Stimulated activated CD4-positive, alpha-beta T cell treated with anti-CD3 and anti-CD28 coated beads, Interleukin-4, amount 100 ng/mL, for 4 hours (primary cell): ENCODE results near the gene PDP2.

Experiments
- DNase-seq, 2 experiments: peaks; one replicate each; pipeline ENCODE4 v3.0.0-alpha.2; 2020

Gene PDP2

GRCh38 chr16:66880288-66881013, at the start of gene PDP2:
Gene PDP2 (plus strand): TSS chr16:66880515. CDS start chr16:66884285, 3,770 bp downstream.
- DNase-seq: peak; percentile 84 to 87

GRCh38 chr16:66832190-66832589, 48.1 kb upstream of the PDP2 start:
- DNase-seq: no peak

DNA sequence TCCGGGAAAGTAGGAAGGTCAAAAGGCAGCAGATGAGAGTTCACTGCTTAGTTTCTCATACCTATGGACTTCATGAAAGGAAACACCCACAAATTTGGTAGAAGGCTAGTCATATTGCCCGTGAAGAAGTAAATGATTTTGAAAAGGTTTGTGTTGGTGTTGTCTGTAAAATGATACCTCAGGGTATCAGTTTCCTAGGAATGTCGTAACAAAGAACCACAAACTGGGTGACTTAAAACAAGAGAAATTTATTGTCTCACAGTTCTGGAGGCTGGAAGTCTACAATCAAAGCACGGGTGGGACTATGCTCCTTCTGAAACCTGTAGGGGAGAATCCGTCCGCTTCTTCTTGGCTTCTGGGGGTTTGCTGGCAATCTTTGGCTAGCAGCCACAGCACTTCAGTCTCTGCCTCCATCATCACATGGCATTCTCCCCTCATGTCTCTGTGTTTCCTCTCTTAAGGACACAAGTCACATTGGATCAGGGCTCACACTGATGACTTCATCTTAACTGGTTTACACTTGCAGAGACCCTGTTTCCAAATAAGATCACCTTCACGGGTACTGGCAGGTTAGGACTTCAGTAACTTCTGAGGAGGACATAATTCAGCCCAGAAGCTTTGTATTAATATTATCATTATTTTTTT, 47.5 kb upstream of the PDP2 start:
- DNase-seq: no peak

- no peak for DNase-seq
Measured at GRCh38 chr16:66834746-66835145, 45.6 kb upstream of the PDP2 start.

DNA sequence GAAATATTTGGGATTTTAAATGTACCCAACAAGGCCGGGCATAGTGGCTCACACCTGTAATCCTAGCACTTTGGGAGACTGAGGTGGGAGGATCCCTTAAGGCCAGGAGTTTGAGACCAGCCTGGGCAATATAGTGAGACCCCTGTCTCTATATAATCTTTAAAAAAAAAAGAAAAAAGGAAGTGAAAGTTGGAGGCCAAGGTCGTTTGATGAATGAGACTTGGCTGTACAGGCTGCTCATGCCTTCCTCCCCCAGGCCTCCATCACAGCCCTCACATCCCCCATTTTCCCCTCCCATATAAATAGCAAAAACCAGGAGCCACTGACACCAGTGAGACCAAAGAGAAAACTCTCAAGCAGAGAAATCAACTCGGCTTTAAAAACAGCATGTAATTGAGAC, 39.4 kb upstream of the PDP2 start:
- DNase-seq: no peak

GRCh38 chr16:66841366-66841765, 38.9 kb upstream of the PDP2 start:
- DNase-seq: no peak

- no peak for DNase-seq
Measured at GRCh38 chr16:66842765-66843164, 37.5 kb upstream of the PDP2 start.

DNA sequence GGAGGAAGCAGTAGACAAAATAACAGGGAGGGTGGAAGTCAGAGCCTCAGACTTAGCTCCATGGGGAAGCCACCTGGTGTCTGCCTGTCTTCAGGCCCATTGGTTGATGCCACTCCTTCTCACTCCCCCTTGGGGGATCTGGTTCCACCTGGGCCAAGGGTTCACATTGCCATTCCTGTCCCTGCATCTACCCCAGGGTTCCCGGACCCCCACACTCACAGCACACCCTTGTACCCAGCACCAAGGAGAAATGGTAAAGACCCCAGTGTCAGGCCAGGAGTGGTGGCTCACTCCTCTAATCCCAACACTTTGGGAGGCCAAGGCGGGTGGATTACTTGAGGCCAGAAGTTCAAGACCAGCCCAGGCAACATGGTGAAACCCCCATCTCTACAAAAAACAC, 37.1 kb upstream of the PDP2 start:
- no peak for DNase-seq

DNA sequence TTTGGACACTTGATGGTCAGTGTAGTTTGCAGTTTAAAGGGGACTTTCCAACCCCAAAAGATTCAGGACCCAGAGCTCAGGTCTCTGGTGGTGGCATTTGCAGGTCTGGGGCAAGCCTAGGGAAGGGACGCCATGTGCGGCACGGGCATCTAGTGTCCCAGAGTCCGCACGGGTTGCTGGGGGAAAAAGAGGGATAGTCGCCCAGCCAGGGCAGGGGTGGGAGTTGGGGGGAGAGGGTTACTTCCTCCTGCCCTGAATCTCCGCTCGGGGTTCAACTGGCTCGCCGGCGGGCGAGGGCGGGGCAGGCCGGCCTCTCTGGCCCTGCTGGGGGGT, 36.3 kb upstream of the PDP2 start:
- no peak for DNase-seq

DNA sequence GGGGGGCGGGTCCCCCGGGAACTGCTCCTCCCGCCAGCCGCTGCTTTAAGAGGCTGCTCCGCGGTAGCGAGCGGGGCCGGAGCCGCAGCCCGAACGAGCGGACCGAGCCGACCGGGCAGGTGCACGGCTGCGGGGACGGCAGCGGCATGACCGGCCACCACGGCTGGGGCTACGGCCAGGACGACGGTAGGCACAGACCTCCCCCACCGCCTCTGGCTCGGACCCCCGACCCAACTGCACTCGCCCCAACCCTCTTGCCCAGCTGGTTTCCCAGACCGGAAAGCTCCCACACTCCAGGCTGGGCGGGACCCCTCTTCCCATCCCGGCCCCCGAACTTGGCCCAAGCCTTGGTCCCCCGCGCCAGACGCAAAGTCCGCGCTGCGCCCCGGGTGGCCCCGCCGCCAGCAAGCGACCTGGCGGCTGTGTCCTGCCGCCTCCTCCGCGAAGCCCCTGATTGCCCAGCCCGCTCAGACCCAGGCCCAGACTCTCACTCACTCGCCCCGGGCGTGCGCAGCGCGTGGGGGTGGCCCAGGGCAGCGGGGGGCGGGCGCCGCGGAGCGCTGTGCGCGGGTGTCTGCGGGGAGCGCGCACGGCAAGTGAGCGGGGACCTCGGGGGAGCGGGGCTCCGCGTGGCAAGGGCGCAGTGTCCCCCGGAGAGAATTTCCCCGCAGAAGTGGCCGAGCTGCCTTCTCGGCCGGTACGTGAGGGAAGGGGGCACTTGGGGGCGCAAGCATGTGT, 35.8 kb upstream of the PDP2 start, which contains the start of gene CA7:
TSS of gene CA7 (plus strand) at position 73 of the 738 bp plus-strand sequence. CDS start at position 147, 74 bp downstream.
- DNase-seq: no peak

DNA sequence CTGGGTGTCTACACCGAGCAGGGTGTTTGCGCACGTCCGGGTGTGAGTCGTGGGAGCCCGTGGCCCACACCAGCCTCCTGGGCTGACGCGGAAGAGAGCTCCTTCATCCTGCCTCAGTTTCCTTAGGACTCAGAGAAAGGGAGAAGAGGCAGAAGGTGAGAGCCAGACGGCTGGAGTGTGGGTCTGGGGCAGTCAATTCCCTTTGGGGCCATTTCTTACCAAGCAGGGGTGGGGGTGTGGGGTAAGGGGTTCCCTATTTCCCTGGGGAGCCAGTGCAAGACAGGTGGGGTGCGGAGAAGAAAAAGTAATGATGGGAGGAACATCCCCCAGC, 35.3 kb upstream of the PDP2 start:
- DNase-seq: no peak

DNA sequence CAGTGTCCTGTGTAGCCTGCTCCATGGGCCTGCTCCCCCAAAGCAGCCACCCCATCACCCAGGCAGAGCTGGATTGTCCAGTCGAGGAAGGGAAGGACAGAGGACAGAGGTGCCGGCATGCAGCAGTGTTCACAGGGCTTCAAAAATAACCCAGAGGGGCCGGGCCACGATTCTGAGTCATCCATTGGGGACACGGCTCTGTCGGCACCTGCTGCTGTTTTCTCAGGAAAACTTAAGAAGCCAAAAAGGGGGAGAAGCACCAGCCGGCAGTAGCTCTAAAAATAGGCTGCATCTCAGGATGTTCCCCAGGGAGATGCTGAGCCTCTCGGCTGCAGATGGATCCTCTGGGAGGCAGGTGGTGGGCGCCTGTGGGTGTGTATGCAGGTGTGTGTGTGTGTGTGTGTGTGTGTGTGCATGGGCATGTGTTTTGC, 34.5 kb upstream of the PDP2 start:
- DNase-seq: no peak

DNA sequence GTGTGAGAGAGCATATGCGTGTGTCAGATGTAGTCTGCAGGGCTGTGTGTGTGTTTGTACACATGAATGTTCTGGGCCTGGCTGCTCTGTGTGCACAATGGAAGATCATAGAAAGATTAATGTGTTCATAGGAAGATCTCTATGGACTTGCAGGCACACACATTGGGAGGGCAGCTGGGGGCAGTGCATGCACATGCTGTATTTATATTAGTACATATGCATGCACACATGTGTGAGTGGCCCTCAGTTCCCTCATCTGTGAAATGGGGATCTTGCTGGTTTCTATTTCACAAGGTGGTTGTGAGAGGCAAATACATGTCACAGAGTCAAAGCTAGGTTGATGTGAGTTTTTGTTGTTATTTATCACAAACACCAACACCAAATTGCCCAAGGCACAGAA, 34.0 kb upstream of the PDP2 start:
- no peak for DNase-seq

- no peak for DNase-seq
Measured at GRCh38 chr16:66846831-66847230, 33.5 kb upstream of the PDP2 start.

DNA sequence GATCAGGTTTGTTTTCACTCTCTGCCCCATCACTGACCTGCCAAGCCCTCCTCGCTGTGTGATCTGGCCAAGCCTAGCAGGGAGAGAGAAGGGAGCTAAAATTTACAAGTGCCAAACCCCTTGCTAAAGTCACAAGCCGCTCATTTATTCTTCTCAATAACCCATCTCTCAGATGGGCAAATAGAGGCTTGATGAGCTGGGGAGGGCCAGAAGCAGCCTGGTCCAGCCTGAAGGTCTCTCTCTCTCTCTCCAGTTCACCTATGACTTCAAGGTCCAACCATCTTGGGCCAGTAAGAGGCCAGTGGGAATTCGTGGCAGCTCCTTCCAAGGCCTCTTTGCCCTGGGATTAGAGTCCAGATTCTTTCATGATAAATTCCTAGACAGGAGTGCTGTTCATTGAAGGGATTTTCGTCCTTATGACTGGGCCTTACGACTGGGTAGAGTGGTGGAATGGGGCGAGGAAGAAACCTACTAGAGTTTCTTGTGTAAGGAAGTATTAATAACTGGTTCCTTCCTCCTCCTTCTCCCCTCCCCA, 32.7 kb upstream of the PDP2 start:
- no peak for DNase-seq

GRCh38 chr16:66848172-66848571, 32.1 kb upstream of the PDP2 start:
- no peak for DNase-seq

DNA sequence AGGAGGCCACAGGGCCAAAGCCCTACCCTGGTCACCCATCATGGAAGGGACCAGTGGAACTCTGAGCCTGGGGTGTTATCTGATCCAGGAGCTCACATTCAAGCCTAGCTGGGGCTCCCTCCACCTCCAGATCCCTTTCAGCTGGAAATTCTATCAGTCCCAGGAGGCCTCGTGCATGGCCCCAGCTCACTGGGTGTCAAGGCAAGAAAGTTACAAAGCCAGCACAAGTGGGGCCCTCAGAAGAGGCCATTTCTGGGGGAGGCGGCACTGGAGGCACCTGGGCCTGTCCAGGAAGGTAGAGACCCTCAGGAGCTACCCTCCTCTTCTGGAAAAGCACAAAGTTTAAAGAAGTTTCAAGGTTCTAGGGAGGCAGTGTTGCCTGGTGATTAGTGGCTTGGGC, 31.3 kb upstream of the PDP2 start:
- no peak for DNase-seq

DNA sequence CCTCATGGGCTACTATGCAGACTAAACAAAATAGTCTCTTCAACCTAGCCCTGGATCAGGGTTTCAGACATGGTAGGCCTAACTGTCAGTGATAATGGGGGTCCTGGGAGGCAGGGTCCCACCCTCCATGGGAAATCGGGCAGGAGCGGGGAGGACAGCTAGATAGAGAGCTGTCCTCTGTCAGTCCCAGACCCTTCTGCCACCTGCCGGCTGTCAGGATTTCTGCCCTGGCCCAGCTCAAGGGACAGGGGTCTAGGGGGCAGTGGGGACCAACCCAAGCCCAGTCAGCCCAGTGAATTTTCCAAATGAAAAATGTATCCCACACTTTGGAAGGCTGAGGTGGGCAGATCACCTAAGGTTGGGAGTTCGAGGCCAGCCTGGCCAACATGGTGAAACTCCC, 30.8 kb upstream of the PDP2 start:
- no peak for DNase-seq

DNA sequence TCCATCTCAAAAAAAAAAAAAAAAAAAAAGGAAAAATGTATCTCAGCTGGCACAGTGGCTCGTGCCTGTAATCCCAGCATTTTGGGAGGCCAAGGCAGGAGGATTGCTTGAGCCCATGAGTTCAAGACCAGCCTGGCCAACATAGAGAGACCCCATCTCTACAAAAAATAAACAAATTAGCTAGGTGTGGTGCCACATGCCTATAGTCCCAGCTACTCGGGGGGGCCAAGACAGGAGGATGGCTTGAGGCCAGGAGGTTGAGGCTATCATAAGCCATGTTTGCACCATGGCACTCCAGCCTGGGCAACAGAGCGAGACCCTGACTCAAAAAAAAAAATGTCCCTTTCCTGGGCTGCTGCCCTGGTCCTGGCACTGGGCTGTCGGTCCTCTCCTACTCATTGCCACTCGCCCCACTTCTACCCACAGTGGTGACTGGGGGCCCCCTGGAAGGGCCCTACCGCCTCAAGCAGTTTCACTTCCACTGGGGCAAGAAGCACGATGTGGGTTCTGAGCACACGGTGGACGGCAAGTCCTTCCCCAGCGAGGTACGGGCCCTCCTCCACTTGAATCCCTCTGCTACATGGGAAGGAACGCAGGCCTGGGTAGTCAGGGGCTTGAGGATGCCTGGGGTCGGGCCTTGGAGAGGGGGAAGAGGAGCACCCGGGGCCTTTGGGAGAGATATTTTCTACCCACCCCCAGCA, 30.1 kb upstream of the PDP2 start:
- DNase-seq: no peak

- DNase-seq: no peak
Measured at GRCh38 chr16:66851166-66851964, 28.9 kb upstream of the PDP2 start.

DNA sequence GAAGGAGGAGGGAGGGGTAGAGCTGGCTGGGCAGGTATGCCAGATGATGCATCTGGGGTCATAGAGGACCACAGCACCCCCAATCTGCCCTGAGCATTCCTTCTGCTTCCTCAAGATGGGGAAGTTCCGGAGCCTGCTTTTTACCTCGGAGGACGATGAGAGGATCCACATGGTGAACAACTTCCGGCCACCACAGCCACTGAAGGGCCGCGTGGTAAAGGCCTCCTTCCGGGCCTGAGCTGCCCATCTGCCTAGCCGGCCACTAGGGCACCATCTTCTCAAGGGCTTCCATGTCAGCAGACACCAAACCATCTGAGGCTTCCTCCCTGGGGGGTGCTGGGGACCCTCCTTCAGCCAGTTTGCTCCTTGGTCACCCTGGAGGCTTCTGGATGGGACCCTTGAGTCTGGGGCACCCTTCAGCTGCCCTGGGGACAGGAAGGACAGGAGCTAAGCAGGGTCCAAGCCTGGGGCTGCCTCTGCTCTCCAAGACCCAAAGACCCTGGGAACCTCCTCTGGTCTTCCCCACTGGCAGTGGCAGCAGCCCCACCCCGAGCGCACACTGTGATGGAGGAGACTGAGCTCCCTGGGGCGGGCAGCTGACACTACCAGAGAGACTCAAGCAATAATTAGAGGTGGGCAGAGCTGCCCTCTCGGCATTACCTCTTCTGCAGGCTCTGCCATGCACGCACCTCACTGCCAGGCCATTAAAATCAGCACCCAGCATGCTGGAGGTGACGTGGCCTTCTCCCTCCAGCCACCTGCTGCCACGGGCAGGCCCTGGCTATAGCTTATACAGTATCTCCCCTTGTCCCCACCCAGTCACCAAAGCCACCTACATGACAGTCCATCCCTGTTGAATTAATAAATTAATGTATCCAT, 26.8 kb upstream of the PDP2 start:
- no peak for DNase-seq
